Measurements from ENCODE around the gene CEACAM1.

The CEACAM1 gene

DNA sequence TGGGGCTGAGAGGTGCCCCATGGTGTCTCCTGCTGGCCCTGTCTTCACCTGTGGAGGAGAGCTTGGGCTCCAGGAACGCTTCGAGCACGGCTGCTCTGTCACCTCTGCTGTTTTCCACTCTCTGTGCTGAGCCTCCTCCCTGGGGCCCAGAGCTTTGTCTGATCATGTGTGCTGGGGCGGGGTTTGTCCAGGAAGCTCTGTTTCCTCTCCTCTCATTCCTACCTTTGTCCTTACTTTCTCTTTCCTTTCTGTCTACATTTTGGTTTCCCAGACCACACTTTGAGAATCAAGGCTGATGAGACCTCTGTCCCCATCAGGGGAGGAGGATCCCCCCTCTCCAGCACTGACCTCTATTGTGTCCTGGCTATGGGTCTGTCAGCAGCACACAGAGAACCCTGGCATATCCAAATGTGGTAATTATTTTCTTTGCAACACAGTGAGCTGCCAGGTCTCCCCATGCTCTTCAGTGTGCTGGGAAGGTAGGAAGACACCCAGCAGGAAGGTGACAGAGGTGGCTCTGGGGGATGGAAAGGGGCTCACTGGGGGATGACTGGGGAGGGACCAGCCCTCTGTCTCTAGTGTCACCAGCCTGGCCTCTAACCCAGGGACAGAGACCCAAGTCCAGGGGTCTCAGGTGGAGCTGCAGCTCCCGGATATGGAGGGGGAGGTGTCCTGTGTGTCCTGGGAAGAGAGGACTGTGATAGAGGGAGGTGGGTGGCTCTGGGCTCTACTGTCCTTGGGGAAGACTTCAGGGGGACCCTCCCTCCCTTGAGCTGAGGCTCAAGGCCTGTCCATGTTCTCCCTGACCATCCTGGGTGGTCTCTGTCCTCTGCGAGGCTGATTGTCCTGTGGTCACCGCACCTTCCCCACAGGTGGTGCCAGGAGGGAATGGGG lies at the start of gene CEACAM1:
Gene CEACAM1, minus strand, starts transcription at position 128 of the 894 bp plus-strand sequence. Its CDS starts 107 bp downstream, at position 21.
- in situ Hi-C loops (cut with MboI; ENCODE audit: low pct_unique_long_range_greater_than_20kb, low sequenced_read_pairs, unreplicated experiment): no loop called here
- TF ChIP-seq, protein P1, sequence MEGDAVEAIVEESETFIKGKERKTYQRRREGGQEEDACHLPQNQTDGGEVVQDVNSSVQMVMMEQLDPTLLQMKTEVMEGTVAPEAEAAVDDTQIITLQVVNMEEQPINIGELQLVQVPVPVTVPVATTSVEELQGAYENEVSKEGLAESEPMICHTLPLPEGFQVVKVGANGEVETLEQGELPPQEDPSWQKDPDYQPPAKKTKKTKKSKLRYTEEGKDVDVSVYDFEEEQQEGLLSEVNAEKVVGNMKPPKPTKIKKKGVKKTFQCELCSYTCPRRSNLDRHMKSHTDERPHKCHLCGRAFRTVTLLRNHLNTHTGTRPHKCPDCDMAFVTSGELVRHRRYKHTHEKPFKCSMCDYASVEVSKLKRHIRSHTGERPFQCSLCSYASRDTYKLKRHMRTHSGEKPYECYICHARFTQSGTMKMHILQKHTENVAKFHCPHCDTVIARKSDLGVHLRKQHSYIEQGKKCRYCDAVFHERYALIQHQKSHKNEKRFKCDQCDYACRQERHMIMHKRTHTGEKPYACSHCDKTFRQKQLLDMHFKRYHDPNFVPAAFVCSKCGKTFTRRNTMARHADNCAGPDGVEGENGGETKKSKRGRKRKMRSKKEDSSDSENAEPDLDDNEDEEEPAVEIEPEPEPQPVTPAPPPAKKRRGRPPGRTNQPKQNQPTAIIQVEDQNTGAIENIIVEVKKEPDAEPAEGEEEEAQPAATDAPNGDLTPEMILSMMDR (IDR thresholded peaks at IDR 0.05; ENCODE audit: extremely low read depth, insufficient read depth, missing control alignments): no peak
- DNase-seq (ENCODE audit: low spot score): peak; percentile 48

DNA sequence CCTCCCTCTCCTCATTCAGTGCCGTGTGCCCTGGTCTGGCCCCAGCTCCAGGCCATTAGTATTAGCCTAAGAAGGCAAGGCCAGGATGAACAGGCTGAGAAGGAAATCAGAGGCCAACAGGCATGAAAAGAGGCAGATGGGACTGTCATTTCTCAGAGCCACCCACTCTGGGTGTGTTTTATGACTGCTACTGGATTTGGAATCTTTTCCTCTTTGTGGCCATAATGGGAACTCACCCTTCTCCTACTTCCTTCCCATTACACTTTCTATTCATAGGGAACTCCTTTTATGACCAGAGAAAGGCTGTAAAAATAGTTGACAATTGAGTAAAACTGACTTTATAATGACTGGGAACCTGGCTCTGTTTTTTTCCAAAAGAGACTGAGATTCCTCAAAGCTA lies 48.7 kb upstream of the CEACAM1 start:
- TF ChIP-seq, protein P1 (IDR thresholded peaks at IDR 0.05; ENCODE audit: extremely low read depth, insufficient read depth, missing control alignments): no peak
- in situ Hi-C loops (cut with MboI; ENCODE audit: low pct_unique_long_range_greater_than_20kb, low sequenced_read_pairs, unreplicated experiment): no loop called here
- no peak for DNase-seq (ENCODE audit: low spot score)

DNA sequence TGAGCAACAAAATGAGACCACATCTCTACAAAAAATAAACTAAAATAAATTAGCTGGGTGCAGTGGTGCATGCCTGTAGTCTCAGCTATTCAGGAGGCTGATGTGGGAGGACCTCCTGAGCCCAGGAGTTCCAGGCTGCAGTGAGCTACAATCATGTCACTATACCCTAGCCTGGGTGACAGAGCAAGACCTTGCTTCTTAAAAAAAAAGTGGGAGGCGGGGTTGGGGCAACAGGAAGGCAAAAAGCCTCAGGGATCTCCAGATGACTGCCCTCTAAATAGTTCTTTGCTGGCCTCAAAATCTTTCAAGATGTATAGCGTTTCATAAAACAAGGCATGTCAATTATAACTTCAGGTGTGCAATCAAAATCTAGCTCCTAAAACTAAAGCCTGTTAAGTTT lies 48.0 kb upstream of the CEACAM1 start:
- in situ Hi-C loops (cut with MboI; ENCODE audit: low pct_unique_long_range_greater_than_20kb, low sequenced_read_pairs, unreplicated experiment): no loop called here
- TF ChIP-seq, protein P1 (IDR thresholded peaks at IDR 0.05; ENCODE audit: extremely low read depth, insufficient read depth, missing control alignments): no peak
- no peak for DNase-seq (ENCODE audit: low spot score)

DNA sequence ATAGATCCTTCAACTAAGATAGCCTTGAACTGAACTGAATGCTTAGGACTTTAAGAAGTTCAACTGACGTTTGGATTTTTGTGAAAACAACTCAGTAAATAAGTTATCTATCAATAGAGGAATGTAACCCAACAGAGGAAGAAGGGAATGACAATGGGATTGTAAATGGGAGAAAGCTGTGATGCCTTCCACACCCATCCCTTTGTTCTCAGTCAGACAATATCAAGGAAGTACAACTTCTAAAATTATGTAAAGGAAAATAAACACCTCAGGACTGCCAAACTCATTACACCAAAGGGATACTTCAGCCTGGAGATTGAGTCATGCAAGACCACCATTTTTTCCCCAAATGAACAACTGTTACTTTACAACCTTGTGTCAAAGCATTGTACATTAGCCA lies 45.4 kb upstream of the CEACAM1 start:
- no peak for DNase-seq (ENCODE audit: low spot score)
- TF ChIP-seq, protein P1 (IDR thresholded peaks at IDR 0.05; ENCODE audit: extremely low read depth, insufficient read depth, missing control alignments): no peak
- in situ Hi-C loops (cut with MboI; ENCODE audit: low pct_unique_long_range_greater_than_20kb, low sequenced_read_pairs, unreplicated experiment): no loop called here

DNA sequence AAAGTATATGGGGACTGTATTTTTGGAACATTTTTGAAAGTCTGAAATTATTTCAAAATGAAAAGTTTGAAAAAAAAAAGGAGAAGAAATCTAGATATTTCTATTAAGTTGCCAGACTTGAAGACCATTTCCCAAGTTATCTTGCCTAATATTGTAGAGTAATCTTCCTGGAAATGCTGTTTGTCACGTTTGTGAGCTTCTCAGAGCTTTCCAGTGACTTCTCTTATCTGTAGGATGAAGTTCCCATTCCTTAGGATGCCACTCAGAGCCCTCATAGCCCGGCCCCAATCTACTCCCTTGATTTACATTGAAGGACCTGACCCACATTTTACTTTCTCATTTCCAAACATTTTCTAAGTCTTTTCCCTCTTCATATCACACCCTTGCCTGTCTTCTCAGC lies 42.8 kb upstream of the CEACAM1 start:
- in situ Hi-C loops (cut with MboI; ENCODE audit: low pct_unique_long_range_greater_than_20kb, low sequenced_read_pairs, unreplicated experiment): no loop called here
- TF ChIP-seq, protein P1 (IDR thresholded peaks at IDR 0.05; ENCODE audit: extremely low read depth, insufficient read depth, missing control alignments): no peak
- no peak for DNase-seq (ENCODE audit: low spot score)

DNA sequence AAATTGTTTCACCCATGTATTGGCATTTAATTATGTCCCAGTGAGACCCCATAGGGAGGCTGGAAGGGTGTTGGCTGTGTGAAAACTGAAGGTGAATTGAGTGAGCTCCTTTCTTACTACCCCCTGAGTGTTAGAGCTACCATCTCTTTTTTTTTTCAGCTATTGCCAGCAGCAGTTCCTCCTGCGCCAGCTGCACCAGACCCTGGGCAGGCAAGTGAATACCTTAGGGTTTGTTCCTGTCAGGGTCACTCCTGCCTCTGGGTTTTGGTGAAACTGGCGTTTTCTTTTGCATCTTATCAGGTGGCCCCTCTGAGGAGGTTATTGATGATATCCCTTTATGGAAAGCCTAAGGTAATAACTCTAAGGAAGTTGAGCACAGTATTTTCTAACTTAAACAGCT lies 40.9 kb upstream of the CEACAM1 start:
- in situ Hi-C loops (cut with MboI; ENCODE audit: low pct_unique_long_range_greater_than_20kb, low sequenced_read_pairs, unreplicated experiment): no loop called here
- no peak for DNase-seq (ENCODE audit: low spot score)
- TF ChIP-seq, protein P1 (IDR thresholded peaks at IDR 0.05; ENCODE audit: extremely low read depth, insufficient read depth, missing control alignments): no peak
